Loucy (cell line): ENCODE results near the gene EPB42.

ENCODE experiments used
- H2AFZ ChIP-seq: fragments of 200-600 bp; sonication (generic); 2 replicates; pipeline ENCODE4 v1.6.0; 2016; ENCODE audit warnings: antibody characterized with exemption, mild to moderate bottlenecking, low read length, moderate library complexity
- H3F3A ChIP-seq: fragments of 200-600 bp; 2 replicates; pipeline ENCODE4 v1.6.0; 2016; ENCODE audit warnings: antibody characterized with exemption, low read depth, mild to moderate bottlenecking
- H3K27me3 ChIP-seq: fragments of 200-600 bp; sonication (generic); 2 replicates; pipeline ENCODE4 v1.6.1; 2014; ENCODE audit warnings: low read length, mild to moderate bottlenecking; ENCODE audit not compliant: insufficient read depth, poor library complexity, severe bottlenecking
- H3K36me3 ChIP-seq: fragments of 200-600 bp; sonication (generic); 2 replicates; pipeline ENCODE4 v1.6.1; 2016; ENCODE audit warnings: low read length; ENCODE audit not compliant: insufficient read depth
- H3K4me1 ChIP-seq: fragments of 200-600 bp; sonication (generic); 2 replicates; pipeline ENCODE4 v1.5.1; 2014; ENCODE audit warnings: low read length, mild to moderate bottlenecking; ENCODE audit not compliant: insufficient read depth, poor library complexity, severe bottlenecking
- H3K4me2 ChIP-seq: fragments of 200-600 bp; sonication (generic); 2 replicates; pipeline ENCODE4 v1.6.0; 2014; ENCODE audit warnings: antibody characterized with exemption, low read length, low read depth, mild to moderate bottlenecking; ENCODE audit not compliant: poor library complexity, severe bottlenecking
- H3K4me3 ChIP-seq: fragments of 200-600 bp; sonication (generic); 2 replicates; pipeline ENCODE4 v1.5.1; 2014; ENCODE audit warnings: low read length, mild to moderate bottlenecking, mixed read lengths; ENCODE audit not compliant: poor library complexity, severe bottlenecking
- H3K79me2 ChIP-seq: fragments of 200-600 bp; sonication (generic); 2 replicates; pipeline ENCODE4 v1.6.1; 2014; ENCODE audit warnings: low read length; ENCODE audit not compliant: insufficient read depth
- H3K9ac ChIP-seq: fragments of 200-600 bp; sonication (generic); 2 replicates; pipeline ENCODE4 v1.6.0; 2014; ENCODE audit warnings: mild to moderate bottlenecking, low read depth, low read length, moderate library complexity; ENCODE audit not compliant: poor library complexity, severe bottlenecking
- H3K9me2 ChIP-seq: fragments of 200-600 bp; sonication (generic); replicated peaks from 2 replicates; pipeline ENCODE4 v1.6.1; 2016; ENCODE audit warnings: low read depth, low read length, mixed read lengths
- H3K9me3 ChIP-seq: fragments of 200-600 bp; sonication (generic); 2 replicates; pipeline ENCODE4 v1.6.1; 2014; ENCODE audit warnings: mild to moderate bottlenecking, antibody characterized with exemption, low read length, low read depth; ENCODE audit not compliant: insufficient read depth
- H4K20me1 ChIP-seq: fragments of 200-600 bp; sonication (generic); 2 replicates; pipeline ENCODE4 v1.6.0; 2014; ENCODE audit warnings: antibody characterized with exemption, low read length, mild to moderate bottlenecking; ENCODE audit not compliant: insufficient read depth, poor library complexity, severe bottlenecking
- CTCF ChIP-seq: fragments of 200-600 bp; sonication (generic); conservative IDR thresholded peaks from 2 replicates; pipeline ENCODE4 v1.5.1; 2014; ENCODE audit warnings: mild to moderate bottlenecking, antibody characterized with exemption, low read length
- EZH2phosphoT487 ChIP-seq: fragments of 200-600 bp; IDR thresholded peaks from 2 replicates; pipeline ENCODE4 v1.6.1; 2018; ENCODE audit warnings: antibody characterized with exemption, mild to moderate bottlenecking, moderate library complexity, borderline replicate concordance

Gene EPB42

DNA sequence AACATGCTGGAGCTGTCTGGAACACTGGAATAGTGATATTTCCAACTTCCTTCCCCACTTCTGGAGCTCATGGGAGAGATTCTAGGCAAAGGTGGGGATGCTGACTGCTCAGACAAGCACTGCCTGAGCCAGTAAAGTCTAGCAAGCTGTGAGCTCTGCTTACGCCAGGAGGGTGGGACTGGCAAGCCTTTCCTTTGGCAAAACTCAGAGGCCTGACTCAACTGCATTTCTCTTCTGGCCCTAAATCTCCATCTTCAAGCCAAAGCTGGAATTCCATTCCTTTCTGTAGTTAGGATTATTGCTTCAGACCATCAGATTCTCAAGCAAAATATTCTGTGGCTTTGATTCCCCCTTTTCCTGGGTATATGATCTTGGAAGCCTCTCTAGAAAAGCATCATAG lies 20.3 kb upstream of the EPB42 start:
- no peaks in the 10 kb centered on the region for H3K9me2 ChIP-seq
- H3K4me3 ChIP-seq = no peak overlapping the region
- no peaks in the 10 kb centered on the region for H3K9me3 ChIP-seq
- H3K9ac ChIP-seq = peak overlapping the region; percentile 8
- H3F3A ChIP-seq = 0 out of 2 replicates have a peak, but pooled peaks cover 2% of the 10 kb centered on the region
- TF ChIP-seq EZH2phosphoT487 (no peak), CTCF (no peak)
- no peaks in the 10 kb centered on the region for H4K20me1 ChIP-seq
- H3K4me1 ChIP-seq = peaks cover 58% of the 10 kb centered on the region
- no peaks in the 10 kb centered on the region for H3K27me3 ChIP-seq
- H3K4me2 ChIP-seq = no peak overlapping the region
- H3K36me3 ChIP-seq = no peaks in the 10 kb centered on the region
- H3K79me2 ChIP-seq = peaks cover 33% of the 10 kb centered on the region
- H2AFZ ChIP-seq = peak overlapping the region; percentile 7; the same call in 1 of the 2 replicates

- H3F3A ChIP-seq = 0 out of 2 replicates have a peak, but pooled peaks cover 2% of the 10 kb centered on the region
- peak overlapping the region; percentile 68 for H3K4me3 ChIP-seq
- no peaks in the 10 kb centered on the region for H4K20me1 ChIP-seq
- no peaks in the 10 kb centered on the region for H3K9me2 ChIP-seq
- peak overlapping the region; percentile 86 for H3K4me2 ChIP-seq
- H3K9ac ChIP-seq = peak overlapping the region; percentile 78
- H3K36me3 ChIP-seq = no peaks in the 10 kb centered on the region
- H2AFZ ChIP-seq = peak overlapping the region; percentile 40
- H3K79me2 ChIP-seq = peaks cover 37% of the 10 kb centered on the region
- no peaks in the 10 kb centered on the region for H3K9me3 ChIP-seq
- H3K27me3 ChIP-seq = no peaks in the 10 kb centered on the region
- TF ChIP-seq EZH2phosphoT487 (no peak), CTCF (no peak)
- peaks cover 67% of the 10 kb centered on the region for H3K4me1 ChIP-seq
Measured at GRCh38 chr15:43239732-43240491, 19.1 kb upstream of the EPB42 start.

- no peaks in the 10 kb centered on the region for H3K27me3 ChIP-seq
- H4K20me1 ChIP-seq = no peaks in the 10 kb centered on the region
- peak overlapping the region; percentile 68 for H3K4me3 ChIP-seq
- no peak overlapping the region for H2AFZ ChIP-seq
- peaks cover 37% of the 10 kb centered on the region for H3K79me2 ChIP-seq
- H3F3A ChIP-seq = 0 out of 2 replicates have a peak, but pooled peaks cover 2% of the 10 kb centered on the region
- no peaks in the 10 kb centered on the region for H3K9me2 ChIP-seq
- H3K4me2 ChIP-seq = peak overlapping the region; percentile 86
- no peaks in the 10 kb centered on the region for H3K36me3 ChIP-seq
- H3K9me3 ChIP-seq = no peaks in the 10 kb centered on the region
- TF ChIP-seq CTCF (no peak), EZH2phosphoT487 (no peak)
- H3K4me1 ChIP-seq = peaks cover 79% of the 10 kb centered on the region
- H3K9ac ChIP-seq = peak overlapping the region; percentile 78
Measured at GRCh38 chr15:43238671-43239131, 17.9 kb upstream of the EPB42 start.
